ENCODE results near the gene PLEKHA5.

The PLEKHA5 gene

DNA sequence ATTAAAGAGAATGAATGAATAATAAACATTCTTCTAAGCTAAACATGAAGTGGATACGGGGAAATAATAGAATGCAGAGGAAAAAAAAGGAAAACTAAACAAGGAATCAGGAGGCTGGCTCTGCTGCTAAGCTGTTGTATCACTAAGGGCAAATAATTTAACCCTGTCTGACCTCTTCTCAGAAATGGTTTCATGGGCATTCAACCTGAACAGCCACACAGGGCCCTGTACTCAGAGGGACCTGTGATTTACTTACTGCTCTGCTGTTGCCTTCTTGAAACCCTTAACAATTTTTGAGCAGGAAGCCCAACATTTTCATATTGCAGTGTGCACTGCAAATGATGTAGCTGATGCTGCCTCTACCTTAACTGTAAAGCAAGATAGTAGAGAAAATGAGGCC is 14.2 kb upstream of the PLEKHA5 start:
- TF ChIP-seq, protein P1, sequence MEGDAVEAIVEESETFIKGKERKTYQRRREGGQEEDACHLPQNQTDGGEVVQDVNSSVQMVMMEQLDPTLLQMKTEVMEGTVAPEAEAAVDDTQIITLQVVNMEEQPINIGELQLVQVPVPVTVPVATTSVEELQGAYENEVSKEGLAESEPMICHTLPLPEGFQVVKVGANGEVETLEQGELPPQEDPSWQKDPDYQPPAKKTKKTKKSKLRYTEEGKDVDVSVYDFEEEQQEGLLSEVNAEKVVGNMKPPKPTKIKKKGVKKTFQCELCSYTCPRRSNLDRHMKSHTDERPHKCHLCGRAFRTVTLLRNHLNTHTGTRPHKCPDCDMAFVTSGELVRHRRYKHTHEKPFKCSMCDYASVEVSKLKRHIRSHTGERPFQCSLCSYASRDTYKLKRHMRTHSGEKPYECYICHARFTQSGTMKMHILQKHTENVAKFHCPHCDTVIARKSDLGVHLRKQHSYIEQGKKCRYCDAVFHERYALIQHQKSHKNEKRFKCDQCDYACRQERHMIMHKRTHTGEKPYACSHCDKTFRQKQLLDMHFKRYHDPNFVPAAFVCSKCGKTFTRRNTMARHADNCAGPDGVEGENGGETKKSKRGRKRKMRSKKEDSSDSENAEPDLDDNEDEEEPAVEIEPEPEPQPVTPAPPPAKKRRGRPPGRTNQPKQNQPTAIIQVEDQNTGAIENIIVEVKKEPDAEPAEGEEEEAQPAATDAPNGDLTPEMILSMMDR (conservative IDR thresholded peaks at IDR 0.05; ENCODE audit: low read length) = no peak
- no peak overlapping the region for H3K4me3 ChIP-seq (ENCODE audit: low read length)
- no peak for DNase-seq (ENCODE audit: low read depth)

DNA sequence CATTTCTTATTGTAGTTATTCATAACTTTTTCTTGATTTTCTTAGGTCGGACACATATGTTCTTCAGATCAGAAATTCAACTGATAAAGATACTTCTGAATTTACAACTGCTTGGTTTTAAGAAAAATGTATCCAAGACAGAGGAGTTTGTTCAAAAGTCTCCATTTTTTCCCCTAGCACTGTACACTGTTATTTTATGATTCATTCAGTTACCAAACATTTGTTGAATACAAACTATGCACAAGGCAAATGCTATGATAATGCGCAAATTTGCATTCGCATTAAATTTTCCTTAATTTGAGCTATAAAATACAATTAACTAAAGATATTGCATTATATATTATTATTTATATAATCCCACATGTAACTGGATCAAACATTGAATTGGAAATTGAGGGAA is 10.1 kb upstream of the PLEKHA5 start:
- TF ChIP-seq, protein P1 (conservative IDR thresholded peaks at IDR 0.05; ENCODE audit: low read length) = no peak
- DNase-seq (ENCODE audit: low read depth) = no peak
- no peak overlapping the region for H3K4me3 ChIP-seq (ENCODE audit: low read length)

- TF ChIP-seq, protein P1 (conservative IDR thresholded peaks at IDR 0.05; ENCODE audit: low read length) = no peak
- no peak overlapping the region for H3K4me3 ChIP-seq (ENCODE audit: low read length)
- peak; percentile 22 for DNase-seq (ENCODE audit: low read depth)
Observed at GRCh38 chr12:19120795-19121194, 8.7 kb upstream of the PLEKHA5 start.

GRCh38 chr12:19121449-19122018 is 8.0 kb upstream of the PLEKHA5 start:
- TF ChIP-seq, protein P1 (conservative IDR thresholded peaks at IDR 0.05; ENCODE audit: low read length) = no peak
- DNase-seq (ENCODE audit: low read depth) = peak; percentile 11
- H3K4me3 ChIP-seq (ENCODE audit: low read length) = no peak overlapping the region

- DNase-seq (ENCODE audit: low read depth) = no peak
- TF ChIP-seq, protein P1 (conservative IDR thresholded peaks at IDR 0.05; ENCODE audit: low read length) = no peak
- H3K4me3 ChIP-seq (ENCODE audit: low read length) = no peak overlapping the region
Observed at GRCh38 chr12:19125325-19125724, 4.2 kb upstream of the PLEKHA5 start.

DNA sequence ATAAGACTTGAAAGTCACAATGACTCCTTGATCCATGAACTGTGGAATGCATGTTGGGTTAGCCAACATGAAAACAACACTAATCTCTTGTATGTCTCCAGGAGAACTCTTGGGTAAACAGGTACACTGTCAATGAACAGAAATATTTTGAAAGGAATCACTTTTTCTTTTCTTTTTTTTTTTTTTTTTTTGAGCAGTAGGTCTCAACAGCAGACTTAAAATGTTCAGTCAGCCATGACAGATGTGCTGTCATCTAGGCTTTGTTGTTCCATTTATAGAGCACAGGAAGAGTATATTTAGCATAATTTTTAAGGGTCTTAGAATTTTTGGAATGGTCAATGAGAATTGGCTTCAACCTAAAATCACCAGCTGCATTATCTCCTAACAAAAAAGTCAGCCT is 2.3 kb upstream of the PLEKHA5 start:
- TF ChIP-seq, protein P1 (conservative IDR thresholded peaks at IDR 0.05; ENCODE audit: low read length) = no peak
- H3K4me3 ChIP-seq (ENCODE audit: low read length) = no peak overlapping the region
- DNase-seq (ENCODE audit: low read depth) = no peak

- no peak for DNase-seq (ENCODE audit: low read depth)
- TF ChIP-seq, protein P1 (conservative IDR thresholded peaks at IDR 0.05; ENCODE audit: low read length) = no peak
- no peak overlapping the region for H3K4me3 ChIP-seq (ENCODE audit: low read length)
Observed at GRCh38 chr12:19128485-19128884, 1.0 kb upstream of the PLEKHA5 start.

All from AG10803 (cell line).